Hepatocyte (in vitro differentiated cells): Measurements from ENCODE around the gene RSL1D1. TPM values are rescaled to one million over a fixed set of nuclear protein-coding genes. Genes with fewer than 3 reads are reported as not detected.

Experiments
- DNase-seq: peaks from one replicate; pipeline ENCODE4 v3.0.0-alpha.2; 2016; ENCODE audit warnings: low spot score
- H2AFZ ChIP-seq: fragments of 200-600 bp; sonication (generic); 2 replicates; pipeline ENCODE4 v1.6.0; 2016; ENCODE audit warnings: antibody characterized with exemption, mild to moderate bottlenecking
- H3K27ac ChIP-seq: fragments of 200-600 bp; sonication (generic); 2 replicates; pipeline ENCODE4 v1.5.1; 2016; ENCODE audit warnings: mild to moderate bottlenecking
- H3K27me3 ChIP-seq: fragments of 200-600 bp; sonication (generic); 2 replicates; pipeline ENCODE4 v1.6.1; 2016
- H3K36me3 ChIP-seq: fragments of 200-600 bp; sonication (generic); replicated peaks from 2 replicates; pipeline ENCODE4 v1.5.1; 2016; ENCODE audit warnings: low read depth; ENCODE audit not compliant: insufficient read depth
- H3K4me1 ChIP-seq: fragments of 200-600 bp; sonication (generic); 2 replicates; pipeline ENCODE4 v1.5.1; 2016; ENCODE audit warnings: mild to moderate bottlenecking, moderate library complexity; ENCODE audit not compliant: insufficient read depth
- H3K4me2 ChIP-seq: fragments of 200-600 bp; sonication (generic); 2 replicates; pipeline ENCODE4 v1.6.0; 2016
- H3K4me3 ChIP-seq: fragments of 200-600 bp; sonication (generic); 2 replicates; pipeline ENCODE4 v1.5.1; 2016; ENCODE audit warnings: mild to moderate bottlenecking
- H3K79me2 ChIP-seq: fragments of 200-600 bp; sonication (generic); 2 replicates; pipeline ENCODE4 v1.6.0; 2017; ENCODE audit warnings: mild to moderate bottlenecking
- H3K9me2 ChIP-seq: fragments of 200-600 bp; sonication (generic); replicated peaks from 2 replicates; pipeline ENCODE4 v1.6.0; 2017; ENCODE audit warnings: mild to moderate bottlenecking; ENCODE audit not compliant: insufficient read depth
- H3K9me3 ChIP-seq: fragments of 200-600 bp; sonication (generic); 2 replicates; pipeline ENCODE4 v1.5.1; 2016; ENCODE audit warnings: low read depth, mild to moderate bottlenecking
- H4K20me1 ChIP-seq: fragments of 200-600 bp; sonication (generic); 2 replicates; pipeline ENCODE4 v1.6.0; 2016; ENCODE audit warnings: mild to moderate bottlenecking; ENCODE audit not compliant: insufficient read depth, poor library complexity, severe bottlenecking
- EZH2 ChIP-seq: fragments of 200-600 bp; sonication (generic); IDR thresholded peaks from 2 replicates; pipeline ENCODE4 v1.6.1; 2016; ENCODE audit warnings: antibody characterized with exemption, mild to moderate bottlenecking, borderline replicate concordance
- EZH2phosphoT487 ChIP-seq: fragments of 200-600 bp; sonication (generic); IDR thresholded peaks from one replicate; pipeline ENCODE4 v1.6.1; 2018; ENCODE audit warnings: antibody characterized with exemption, mild to moderate bottlenecking, low read depth, moderate library complexity; ENCODE audit not compliant: unreplicated experiment, severe bottlenecking
- WGBS: methylation state at CpG from one replicate; pipeline ENCODE4 v1.1.6; 2016; ENCODE audit warnings: low lambda C conversion rate; ENCODE audit errors: missing lambda C conversion rate; 5-methylcytosine and 5-hydroxymethylcytosine counted together
- polyA plus RNA-seq: library from polyadenylated mRNA; unstranded; fragments of >200 nt; fragmentation: Nextera tagmentation; extraction: Ambion mirVana; gene quantifications from 2 replicates; pipeline ENCODE4 v1.2.1, GENCODE V29; 2016
- total RNA-seq: library from RNA; depleted of rRNA; stranded (reverse); fragments of >200 nt; gene quantifications from 2 replicates; pipeline ENCODE4 v1.2.3, GENCODE V29; 2014
- TF ChIP-seq, protein P1 (sequence below): fragments of 200-600 bp; sonication (generic); IDR thresholded peaks from 2 replicates; pipeline ENCODE4 v1.5.1; 2016; ENCODE audit warnings: antibody characterized with exemption, mild to moderate bottlenecking; ENCODE audit not compliant: poor library complexity

The RSL1D1 gene
- total and polyA plus RNA-seq, 2 experiments from 2014 or later: 138 TPM

DNA sequence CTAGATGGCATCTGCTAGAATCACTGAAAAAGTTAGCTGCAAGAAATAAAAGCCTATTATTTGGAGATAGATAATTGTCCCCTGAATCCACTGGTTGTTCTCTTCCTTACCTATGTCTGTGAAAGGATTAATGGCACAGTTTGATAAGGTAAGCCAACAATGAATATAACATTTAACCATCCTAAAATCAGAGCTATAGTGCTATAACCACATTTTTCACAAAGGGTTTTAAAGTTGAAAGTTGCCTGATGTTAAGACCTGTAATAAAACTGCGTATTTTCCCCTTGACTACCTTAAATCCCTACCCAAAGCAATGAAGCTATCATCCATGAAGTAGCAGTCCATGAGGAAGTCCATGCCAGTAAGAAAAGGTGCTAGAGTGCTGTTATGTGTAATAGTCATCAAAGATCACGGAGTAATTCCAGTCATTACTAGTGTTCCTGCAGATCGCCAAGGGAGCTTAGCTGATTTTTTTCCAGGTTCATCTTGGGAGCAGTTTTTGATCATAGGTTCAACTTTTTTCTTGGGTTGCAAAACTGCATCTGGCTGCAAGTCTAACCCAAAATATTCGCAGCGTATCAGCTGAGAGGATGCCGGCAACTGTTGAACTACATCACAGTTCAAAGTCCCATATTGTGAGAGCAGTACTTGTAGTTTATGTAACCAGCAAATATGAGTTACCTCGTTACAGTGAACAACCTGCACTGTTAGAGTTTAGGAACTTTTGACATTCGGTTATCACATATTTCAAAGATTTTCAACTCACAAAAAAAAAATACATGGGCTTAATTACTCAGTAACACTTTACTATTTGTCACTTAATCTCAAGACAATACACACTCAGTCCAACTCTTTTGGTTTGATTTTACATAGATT lies 18.2 kb upstream of the RSL1D1 start:
- Histone ChIP-seq H3K4me3 (no peak overlapping the region), H2AFZ (no peak overlapping the region), H4K20me1 (peaks cover 4% of the 10 kb centered on the region), H3K27ac (no peak overlapping the region), H3K27me3 (no peaks in the 10 kb centered on the region), H3K4me2 (no peak overlapping the region), H3K9me3 (no peaks in the 10 kb centered on the region), H3K9me2 (no peaks in the 10 kb centered on the region), H3K79me2 (peaks cover 29% of the 10 kb centered on the region), H3K4me1 (peaks cover 6% of the 10 kb centered on the region), H3K36me3 (no peaks in the 10 kb centered on the region)
- DNase-seq: peak; percentile 8
- 85% methylated on average over 8 of the region's 8 CpGs for WGBS
- TF ChIP-seq, protein P1, sequence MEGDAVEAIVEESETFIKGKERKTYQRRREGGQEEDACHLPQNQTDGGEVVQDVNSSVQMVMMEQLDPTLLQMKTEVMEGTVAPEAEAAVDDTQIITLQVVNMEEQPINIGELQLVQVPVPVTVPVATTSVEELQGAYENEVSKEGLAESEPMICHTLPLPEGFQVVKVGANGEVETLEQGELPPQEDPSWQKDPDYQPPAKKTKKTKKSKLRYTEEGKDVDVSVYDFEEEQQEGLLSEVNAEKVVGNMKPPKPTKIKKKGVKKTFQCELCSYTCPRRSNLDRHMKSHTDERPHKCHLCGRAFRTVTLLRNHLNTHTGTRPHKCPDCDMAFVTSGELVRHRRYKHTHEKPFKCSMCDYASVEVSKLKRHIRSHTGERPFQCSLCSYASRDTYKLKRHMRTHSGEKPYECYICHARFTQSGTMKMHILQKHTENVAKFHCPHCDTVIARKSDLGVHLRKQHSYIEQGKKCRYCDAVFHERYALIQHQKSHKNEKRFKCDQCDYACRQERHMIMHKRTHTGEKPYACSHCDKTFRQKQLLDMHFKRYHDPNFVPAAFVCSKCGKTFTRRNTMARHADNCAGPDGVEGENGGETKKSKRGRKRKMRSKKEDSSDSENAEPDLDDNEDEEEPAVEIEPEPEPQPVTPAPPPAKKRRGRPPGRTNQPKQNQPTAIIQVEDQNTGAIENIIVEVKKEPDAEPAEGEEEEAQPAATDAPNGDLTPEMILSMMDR: no peak

DNA sequence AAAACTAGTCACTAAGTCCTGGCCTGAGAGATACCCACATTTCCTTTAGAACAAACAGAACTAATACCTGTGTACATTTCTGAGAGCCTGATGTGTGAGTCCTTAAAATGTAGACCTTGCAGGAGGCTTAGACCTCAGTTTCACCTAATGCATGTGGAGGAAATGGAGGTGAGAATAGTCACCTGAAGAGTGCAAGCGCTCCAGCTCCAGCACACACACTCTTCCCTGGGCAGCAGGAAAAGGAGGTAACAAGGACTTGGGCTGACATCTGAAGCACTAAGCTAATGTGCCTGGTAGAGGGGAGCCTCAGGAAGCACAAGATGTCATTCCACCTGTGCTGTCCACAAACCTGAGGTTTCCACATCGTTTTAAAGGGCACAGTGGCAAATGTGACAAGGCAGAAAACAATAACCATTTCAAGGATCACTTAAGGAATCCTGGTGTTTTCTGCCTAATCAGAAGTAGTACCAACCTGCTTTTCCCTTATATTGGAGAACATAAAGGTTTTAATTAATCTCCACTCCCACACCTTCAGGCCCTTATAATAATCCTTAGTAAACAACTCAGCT lies 17.2 kb upstream of the RSL1D1 start:
- Histone ChIP-seq H3K4me1 (peaks cover 6% of the 10 kb centered on the region), H3K4me3 (no peak overlapping the region), H4K20me1 (peaks cover 4% of the 10 kb centered on the region), H3K27me3 (no peaks in the 10 kb centered on the region), H3K9me3 (no peaks in the 10 kb centered on the region), H3K4me2 (no peak overlapping the region), H3K27ac (no peak overlapping the region), H3K9me2 (no peaks in the 10 kb centered on the region), H3K79me2 (peaks cover 25% of the 10 kb centered on the region), H2AFZ (no peak overlapping the region), H3K36me3 (no peaks in the 10 kb centered on the region)
- WGBS: 92% methylated on average over 2 of the region's 2 CpGs
- TF ChIP-seq EZH2 (no peak), EZH2phosphoT487 (no peak)
- TF ChIP-seq, protein P1: no peak
- DNase-seq: no peak

DNA sequence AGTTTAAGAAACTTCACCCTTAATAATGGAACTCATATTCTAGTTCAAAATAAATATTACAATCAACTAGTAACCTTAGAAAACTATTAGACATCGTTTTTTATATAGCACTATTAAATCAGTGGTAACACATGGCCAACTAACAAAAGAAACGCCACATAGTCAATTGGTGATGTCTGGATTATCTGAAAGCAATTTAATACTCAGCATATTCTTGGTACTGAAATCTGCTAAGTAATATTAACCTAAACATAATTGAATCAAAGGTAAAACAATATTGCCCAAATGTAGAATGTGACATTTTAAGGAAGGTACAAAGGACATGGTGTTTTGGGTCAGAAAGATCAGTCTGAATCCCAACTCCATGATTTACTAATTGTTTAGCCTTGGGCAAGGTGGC lies 11.1 kb upstream of the RSL1D1 start:
- Histone ChIP-seq H3K36me3 (no peaks in the 10 kb centered on the region), H3K79me2 (peaks cover 67% of the 10 kb centered on the region), H3K9me2 (no peaks in the 10 kb centered on the region), H3K9me3 (no peaks in the 10 kb centered on the region), H3K27me3 (no peaks in the 10 kb centered on the region), H2AFZ (no peak overlapping the region), H4K20me1 (peaks cover 16% of the 10 kb centered on the region), H3K27ac (no peak overlapping the region), H3K4me2 (no peak overlapping the region), H3K4me1 (no peaks in the 10 kb centered on the region), H3K4me3 (no peak overlapping the region)
- WGBS: 91% methylated on average over 2 of the region's 2 CpGs
- no peak for DNase-seq
- TF ChIP-seq, protein P1: no peak
- TF ChIP-seq EZH2 (no peak), EZH2phosphoT487 (no peak)
